ENCODE results near the gene FRMD4A.

FRMD4A gene

GRCh38 chr10:13632884-13633440, 697.8 kb downstream of the FRMD4A start:
- H3K4me1 ChIP-seq (ENCODE audit: insufficient read depth, poor library complexity, severe bottlenecking) = peaks cover 7% of the 10 kb centered on the region
- no peak for DNase-seq (ENCODE audit: low spot score)
- H3K36me3 ChIP-seq (ENCODE audit: low read depth) = peaks cover 10% of the 10 kb centered on the region
- ATAC-seq (ENCODE audit: low read depth) = no peak
- no peaks in the 10 kb centered on the region for H3K9me3 ChIP-seq (ENCODE audit: severe bottlenecking)
- H3K27ac ChIP-seq (ENCODE audit: poor library complexity, severe bottlenecking) = no peak overlapping the region
- no peak overlapping the region for H3K4me3 ChIP-seq (ENCODE audit: severe bottlenecking)
- no peaks in the 10 kb centered on the region for H3K27me3 ChIP-seq (ENCODE audit: insufficient read depth, poor library complexity, severe bottlenecking)
- TF ChIP-seq CTCF (IDR thresholded peaks at IDR 0.05; ENCODE audit: poor library complexity, severe bottlenecking) = no peak

- no peak for TF ChIP-seq CTCF (IDR thresholded peaks at IDR 0.05; ENCODE audit: poor library complexity, severe bottlenecking)
- no peak overlapping the region for H3K4me3 ChIP-seq (ENCODE audit: severe bottlenecking)
- H3K27ac ChIP-seq (ENCODE audit: poor library complexity, severe bottlenecking) = no peak overlapping the region
- H3K4me1 ChIP-seq (ENCODE audit: insufficient read depth, poor library complexity, severe bottlenecking) = peaks cover 4% of the 10 kb centered on the region
- H3K9me3 ChIP-seq (ENCODE audit: severe bottlenecking) = no peaks in the 10 kb centered on the region
- peaks cover 10% of the 10 kb centered on the region for H3K36me3 ChIP-seq (ENCODE audit: low read depth)
- ATAC-seq (ENCODE audit: low read depth) (no peak), DNase-seq (ENCODE audit: low spot score) (no peak)
- H3K27me3 ChIP-seq (ENCODE audit: insufficient read depth, poor library complexity, severe bottlenecking) = no peaks in the 10 kb centered on the region
Observed at GRCh38 chr10:13632440-13632839, 698.3 kb downstream of the FRMD4A start.

- H3K4me1 ChIP-seq (ENCODE audit: insufficient read depth, poor library complexity, severe bottlenecking) = no peaks in the 10 kb centered on the region
- no peak for ATAC-seq (ENCODE audit: low read depth)
- H3K9me3 ChIP-seq (ENCODE audit: severe bottlenecking) = no peaks in the 10 kb centered on the region
- no peak overlapping the region for H3K4me3 ChIP-seq (ENCODE audit: severe bottlenecking)
- peaks cover 7% of the 10 kb centered on the region for H3K36me3 ChIP-seq (ENCODE audit: low read depth)
- no peaks in the 10 kb centered on the region for H3K27me3 ChIP-seq (ENCODE audit: insufficient read depth, poor library complexity, severe bottlenecking)
- TF ChIP-seq CTCF (IDR thresholded peaks at IDR 0.05; ENCODE audit: poor library complexity, severe bottlenecking) = no peak
- no peak for DNase-seq (ENCODE audit: low spot score)
- H3K27ac ChIP-seq (ENCODE audit: poor library complexity, severe bottlenecking) = no peak overlapping the region
Observed at GRCh38 chr10:13631594-13631993, 699.1 kb downstream of the FRMD4A start.

- DNase-seq (ENCODE audit: low spot score) = no peak
- no peaks in the 10 kb centered on the region for H3K9me3 ChIP-seq (ENCODE audit: severe bottlenecking)
- no peak for ATAC-seq (ENCODE audit: low read depth)
- H3K27me3 ChIP-seq (ENCODE audit: insufficient read depth, poor library complexity, severe bottlenecking) = no peaks in the 10 kb centered on the region
- no peak for TF ChIP-seq CTCF (IDR thresholded peaks at IDR 0.05; ENCODE audit: poor library complexity, severe bottlenecking)
- peaks cover 7% of the 10 kb centered on the region for H3K36me3 ChIP-seq (ENCODE audit: low read depth)
- H3K27ac ChIP-seq (ENCODE audit: poor library complexity, severe bottlenecking) = no peak overlapping the region
- no peak overlapping the region for H3K4me3 ChIP-seq (ENCODE audit: severe bottlenecking)
- no peaks in the 10 kb centered on the region for H3K4me1 ChIP-seq (ENCODE audit: insufficient read depth, poor library complexity, severe bottlenecking)
Observed at GRCh38 chr10:13630231-13630630, 700.5 kb downstream of the FRMD4A start.

GRCh38 chr10:13629116-13629515, 701.6 kb downstream of the FRMD4A start:
- TF ChIP-seq CTCF (IDR thresholded peaks at IDR 0.05; ENCODE audit: poor library complexity, severe bottlenecking) = no peak
- DNase-seq (ENCODE audit: low spot score) (no peak), ATAC-seq (ENCODE audit: low read depth) (no peak)
- no peaks in the 10 kb centered on the region for H3K27me3 ChIP-seq (ENCODE audit: insufficient read depth, poor library complexity, severe bottlenecking)
- no peaks in the 10 kb centered on the region for H3K4me1 ChIP-seq (ENCODE audit: insufficient read depth, poor library complexity, severe bottlenecking)
- H3K27ac ChIP-seq (ENCODE audit: poor library complexity, severe bottlenecking) = no peak overlapping the region
- H3K36me3 ChIP-seq (ENCODE audit: low read depth) = peaks cover 7% of the 10 kb centered on the region
- H3K9me3 ChIP-seq (ENCODE audit: severe bottlenecking) = no peaks in the 10 kb centered on the region
- no peak overlapping the region for H3K4me3 ChIP-seq (ENCODE audit: severe bottlenecking)
